Measurements from ENCODE around the gene CECR2.

Gene CECR2

GRCh38 chr22:17346578-17346977 is 22.7 kb upstream of the CECR2 start:
- H2AFZ ChIP-seq (ENCODE audit: low read length): no peak overlapping the region
- H3K4me2 ChIP-seq (ENCODE audit: low read length): no peak overlapping the region
- H3K9ac ChIP-seq (ENCODE audit: low read length): no peak overlapping the region
- no peaks in the 10 kb centered on the region for H4K20me1 ChIP-seq (ENCODE audit: insufficient read depth, low read length)
- H3K9me3 ChIP-seq (ENCODE audit: low read length): no peaks in the 10 kb centered on the region
- TF ChIP-seq CTCF (IDR thresholded peaks at IDR 0.05; ENCODE audit: low read length): no peak
- TF ChIP-seq EZH2 (IDR thresholded peaks at IDR 0.05; ENCODE audit: borderline replicate concordance, low read length): no peak
- no peaks in the 10 kb centered on the region for H3K9me2 ChIP-seq (ENCODE audit: low read depth, low read length)
- no peaks in the 10 kb centered on the region for H3F3A ChIP-seq (ENCODE audit: insufficient read depth, low read length)
- H3K4me3 ChIP-seq (ENCODE audit: low read depth, low read length, poor library complexity, severe bottlenecking): no peak overlapping the region
- no peak overlapping the region for H3K27ac ChIP-seq (ENCODE audit: low read depth, low read length, poor library complexity, severe bottlenecking)
- no peaks in the 10 kb centered on the region for H3K4me1 ChIP-seq (ENCODE audit: insufficient read depth, low read length, severe bottlenecking)
- no peaks in the 10 kb centered on the region for H3K36me3 ChIP-seq (ENCODE audit: insufficient read depth, low read length)
- no peaks in the 10 kb centered on the region for H3K27me3 ChIP-seq (ENCODE audit: insufficient read depth, low read length)
- H3K79me2 ChIP-seq (ENCODE audit: insufficient read depth, low read length): no peaks in the 10 kb centered on the region

- Histone ChIP-seq H3F3A (ENCODE audit: insufficient read depth, low read length) (no peaks in the 10 kb centered on the region), H3K79me2 (ENCODE audit: insufficient read depth, low read length) (no peaks in the 10 kb centered on the region)
- no peak for TF ChIP-seq CTCF (IDR thresholded peaks at IDR 0.05; ENCODE audit: low read length)
- no peak for TF ChIP-seq EZH2 (IDR thresholded peaks at IDR 0.05; ENCODE audit: borderline replicate concordance, low read length)
Measured at GRCh38 chr22:17347724-17348123, 21.5 kb upstream of the CECR2 start.

GRCh38 chr22:17348464-17349103 is 20.7 kb upstream of the CECR2 start:
- TF ChIP-seq CTCF (IDR thresholded peaks at IDR 0.05; ENCODE audit: low read length) (no peak), EZH2 (IDR thresholded peaks at IDR 0.05; ENCODE audit: borderline replicate concordance, low read length) (no peak)
- H2AFZ ChIP-seq (ENCODE audit: low read length): no peak overlapping the region

More at GRCh38 chr22:17347724-17348123, 21.5 kb upstream of the CECR2 start:
- H3K9ac ChIP-seq (ENCODE audit: low read length): no peak overlapping the region
- no peak overlapping the region for H3K4me3 ChIP-seq (ENCODE audit: low read depth, low read length, poor library complexity, severe bottlenecking)
- no peak overlapping the region for H3K4me2 ChIP-seq (ENCODE audit: low read length)
- no peaks in the 10 kb centered on the region for H4K20me1 ChIP-seq (ENCODE audit: insufficient read depth, low read length)
- H3K9me2 ChIP-seq (ENCODE audit: low read depth, low read length): no peaks in the 10 kb centered on the region
- H3K27me3 ChIP-seq (ENCODE audit: insufficient read depth, low read length): no peaks in the 10 kb centered on the region
- H3K9me3 ChIP-seq (ENCODE audit: low read length): no peaks in the 10 kb centered on the region
- H3K4me1 ChIP-seq (ENCODE audit: insufficient read depth, low read length, severe bottlenecking): no peaks in the 10 kb centered on the region
- no peaks in the 10 kb centered on the region for H3K36me3 ChIP-seq (ENCODE audit: insufficient read depth, low read length)
- H3K27ac ChIP-seq (ENCODE audit: low read depth, low read length, poor library complexity, severe bottlenecking): no peak overlapping the region
- H2AFZ ChIP-seq (ENCODE audit: low read length): no peak overlapping the region

More at GRCh38 chr22:17348464-17349103, 20.7 kb upstream of the CECR2 start:
- Histone ChIP-seq H3K4me2 (ENCODE audit: low read length) (no peak overlapping the region), H3K4me3 (ENCODE audit: low read depth, low read length, poor library complexity, severe bottlenecking) (no peak overlapping the region), H3K9ac (ENCODE audit: low read length) (no peak overlapping the region), H3K36me3 (ENCODE audit: insufficient read depth, low read length) (no peaks in the 10 kb centered on the region), H3K9me2 (ENCODE audit: low read depth, low read length) (no peaks in the 10 kb centered on the region), H3F3A (ENCODE audit: insufficient read depth, low read length) (no peaks in the 10 kb centered on the region), H3K27ac (ENCODE audit: low read depth, low read length, poor library complexity, severe bottlenecking) (no peak overlapping the region), H3K27me3 (ENCODE audit: insufficient read depth, low read length) (no peaks in the 10 kb centered on the region), H3K79me2 (ENCODE audit: insufficient read depth, low read length) (no peaks in the 10 kb centered on the region), H3K9me3 (ENCODE audit: low read length) (no peaks in the 10 kb centered on the region), H4K20me1 (ENCODE audit: insufficient read depth, low read length) (no peaks in the 10 kb centered on the region), H3K4me1 (ENCODE audit: insufficient read depth, low read length, severe bottlenecking) (no peaks in the 10 kb centered on the region)
